Suprapubic skin (tissue), 4 donors: ENCODE measurements around the gene SLC9A8. TPM values are rescaled to one million over a fixed set of nuclear protein-coding genes. Genes with fewer than 3 reads are reported as not detected.
"Not testable (repeated sequence)": the region's sequence is repeated elsewhere in the genome, so short reads cannot be mapped to it uniquely, and the experiment has no call there.

ENCODE experiments used
- DNase-seq, 2 donors: peaks; one replicate each; pipeline ENCODE4 v3.0.0-alpha.2; 2019; ENCODE audit warnings: low spot score in 2 of 2
- H3K27ac ChIP-seq: fragments of 200-600 bp; sonication (generic); one replicate; pipeline ENCODE4 v1.5.1; 2019
- H3K27me3 ChIP-seq: fragments of 200-600 bp; sonication (generic); one replicate; pipeline ENCODE4 v1.5.1; 2019
- H3K36me3 ChIP-seq: fragments of 200-600 bp; sonication (generic); one replicate; pipeline ENCODE4 v1.5.1; 2019
- H3K4me1 ChIP-seq: fragments of 200-600 bp; sonication (generic); one replicate; pipeline ENCODE4 v1.5.1; 2019
- H3K4me3 ChIP-seq: fragments of 200-600 bp; sonication (generic); one replicate; pipeline ENCODE4 v1.5.1; 2019; ENCODE audit warnings: mild to moderate bottlenecking
- H3K9me3 ChIP-seq: fragments of 200-600 bp; sonication (generic); one replicate; pipeline ENCODE4 v1.5.1; 2019
- CTCF ChIP-seq, 2 donors: fragments of 200-600 bp in 1 of 2; fragments of 450-650 bp in 1 of 2; sonication (generic) in 1 of 2; IDR thresholded peaks; one replicate each; pipeline ENCODE4 v1.5.1; 2016 to 2019; ENCODE audit warnings: antibody characterized with exemption in 2 of 2, mild to moderate bottlenecking in 1 of 2, moderate library complexity in 1 of 2
- EP300 ChIP-seq: sonication (generic); formaldehyde crosslinking; IDR thresholded peaks from one replicate; pipeline ENCODE4 v1.6.1; 2017; ENCODE audit warnings: antibody characterized with exemption
- POLR2A ChIP-seq, 2 donors: fragments of 450-650 bp; IDR thresholded peaks; one replicate each; pipeline ENCODE4 v1.6.1; 2017; ENCODE audit warnings: antibody characterized with exemption in 2 of 2, mild to moderate bottlenecking in 2 of 2, moderate library complexity in 2 of 2
- POLR2AphosphoS5 ChIP-seq, 3 donors: sonication (generic); formaldehyde crosslinking; IDR thresholded peaks; one replicate each; pipeline ENCODE4 v1.6.1; 2017; ENCODE audit warnings: antibody characterized with exemption in 3 of 3
- WGBS: methylation state at CpG from one replicate; pipeline ENCODE4 v1.1.5; 2018; 5-methylcytosine and 5-hydroxymethylcytosine counted together
- total RNA-seq, 4 donors: library from RNA; depleted of rRNA; stranded (reverse); fragments of >200 nt; gene quantifications; one replicate each; pipeline ENCODE4 v1.1.0, GENCODE V29; 2016

SLC9A8 gene
- total RNA-seq, 4 donors from 2014 or later = 5.7 to 15.6 (median 9.2) TPM

DNA sequence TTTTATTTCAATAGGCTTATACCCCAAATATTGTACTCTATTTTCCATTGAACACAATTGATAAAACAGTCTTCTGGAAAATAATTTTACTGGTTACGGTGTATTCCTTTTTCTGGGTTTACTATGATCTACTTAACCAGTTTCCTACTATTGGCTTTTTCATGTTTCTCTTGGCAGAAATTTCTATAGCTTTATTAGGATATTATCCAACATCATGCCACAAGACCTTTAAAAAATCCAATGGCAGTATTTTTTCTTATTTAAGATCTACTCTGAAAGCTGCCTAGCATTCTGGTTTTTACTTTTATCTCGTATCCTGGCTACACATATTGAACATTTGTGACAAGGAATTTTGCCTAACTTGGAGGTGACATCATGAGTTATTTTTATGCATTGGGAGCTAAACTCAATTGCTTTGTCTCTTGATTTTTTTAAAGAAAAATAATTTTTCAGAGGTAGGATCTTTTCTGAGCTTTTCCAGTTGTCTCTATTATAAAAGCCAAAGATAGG, 45.5 kb downstream of the SLC9A8 start:
- 76% methylated on average over 2 of the region's 2 CpGs for WGBS
- Histone ChIP-seq H3K27ac (no peak overlapping the region), H3K27me3 (no peaks in the 10 kb centered on the region), H3K36me3 (peaks cover 44% of the 10 kb centered on the region), H3K4me3 (no peak overlapping the region), H3K9me3 (no peaks in the 10 kb centered on the region), H3K4me1 (peaks cover 9% of the 10 kb centered on the region)
- no peak for DNase-seq
- TF ChIP-seq POLR2A (IDR thresholded peaks at IDR 0.05) = no peak
- no peak for TF ChIP-seq EP300
- TF ChIP-seq CTCF (IDR thresholded peaks at IDR 0.05) = no peak
- TF ChIP-seq POLR2AphosphoS5 (IDR thresholded peaks at IDR 0.05) = no peak

DNA sequence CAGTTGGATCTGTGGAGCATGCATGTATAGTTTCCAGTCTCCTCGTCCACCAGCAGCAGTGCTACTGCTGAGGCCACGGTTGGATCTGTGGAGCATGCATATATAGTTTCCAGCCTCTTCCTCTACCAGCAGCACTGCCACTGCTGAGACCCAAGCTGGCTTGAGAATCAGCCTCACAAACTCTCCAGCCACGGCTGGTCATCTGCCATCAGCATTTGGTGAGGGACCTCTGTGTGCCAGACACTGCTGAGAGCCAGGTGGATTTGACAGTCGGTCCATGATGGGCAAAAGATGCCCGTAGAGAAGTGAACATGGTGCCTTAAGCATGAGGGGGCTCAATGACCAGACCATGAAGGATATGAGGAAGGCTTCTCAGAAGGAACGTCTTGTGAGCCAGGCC, 46.4 kb downstream of the SLC9A8 start:
- H3K4me1 ChIP-seq = peaks cover 6% of the 10 kb centered on the region
- peaks cover 44% of the 10 kb centered on the region for H3K36me3 ChIP-seq
- H3K4me3 ChIP-seq = no peak overlapping the region
- DNase-seq = no peak
- no peaks in the 10 kb centered on the region for H3K27me3 ChIP-seq
- TF ChIP-seq POLR2AphosphoS5 (IDR thresholded peaks at IDR 0.05) (no peak), EP300 (no peak)
- no peak overlapping the region for H3K27ac ChIP-seq
- 88% methylated on average over 6 of the region's 6 CpGs for WGBS
- no peaks in the 10 kb centered on the region for H3K9me3 ChIP-seq

GRCh38 chr20:49859807-49860206, 47.2 kb downstream of the SLC9A8 start:
- no peak for DNase-seq
- no peak for TF ChIP-seq EP300
- peaks cover 5% of the 10 kb centered on the region for H3K4me1 ChIP-seq
- H3K27ac ChIP-seq = no peak overlapping the region
- H3K36me3 ChIP-seq = peaks cover 51% of the 10 kb centered on the region
- H3K27me3 ChIP-seq = no peaks in the 10 kb centered on the region
- H3K9me3 ChIP-seq = no peaks in the 10 kb centered on the region
- no peak overlapping the region for H3K4me3 ChIP-seq

- not testable (repeated sequence) for H3K4me1 ChIP-seq, H3K9me3 ChIP-seq, H3K4me3 ChIP-seq, DNase-seq, H3K27me3 ChIP-seq, H3K27ac ChIP-seq
- WGBS = 90% methylated on average over 3 of the region's 3 CpGs
- peaks cover 51% of the 10 kb centered on the region for H3K36me3 ChIP-seq
Measured at GRCh38 chr20:49861232-49861631, 48.6 kb downstream of the SLC9A8 start.

GRCh38 chr20:49862607-49863200, 50.1 kb downstream of the SLC9A8 start:
- Histone ChIP-seq H3K4me3 (no peak overlapping the region), H3K27me3 (no peaks in the 10 kb centered on the region), H3K9me3 (no peaks in the 10 kb centered on the region), H3K4me1 (peaks cover 5% of the 10 kb centered on the region), H3K36me3 (peaks cover 40% of the 10 kb centered on the region), H3K27ac (no peak overlapping the region)
- TF ChIP-seq CTCF (IDR thresholded peaks at IDR 0.05) (no peak), EP300 (no peak), POLR2AphosphoS5 (IDR thresholded peaks at IDR 0.05) (no peak), POLR2A (IDR thresholded peaks at IDR 0.05) (no peak)
- no peak for DNase-seq
- WGBS = 86% methylated on average over 6 of the region's 6 CpGs

- H3K4me3 ChIP-seq = no peak overlapping the region
- H3K27me3 ChIP-seq = no peaks in the 10 kb centered on the region
- TF ChIP-seq CTCF (IDR thresholded peaks at IDR 0.05) (no peak), POLR2AphosphoS5 (IDR thresholded peaks at IDR 0.05) (no peak), EP300 (no peak), POLR2A (IDR thresholded peaks at IDR 0.05) (no peak)
- no peak overlapping the region for H3K27ac ChIP-seq
- H3K9me3 ChIP-seq = no peaks in the 10 kb centered on the region
- peaks cover 46% of the 10 kb centered on the region for H3K36me3 ChIP-seq
- H3K4me1 ChIP-seq = peaks cover 5% of the 10 kb centered on the region
- no peak for DNase-seq
- WGBS = 98% methylated on average over 6 of the region's 6 CpGs
Measured at GRCh38 chr20:49863666-49864065, 51.0 kb downstream of the SLC9A8 start.

GRCh38 chr20:49865559-49865958, 52.9 kb downstream of the SLC9A8 start:
- H3K36me3 ChIP-seq = peaks cover 54% of the 10 kb centered on the region
- TF ChIP-seq POLR2A (IDR thresholded peaks at IDR 0.05) (no peak), POLR2AphosphoS5 (IDR thresholded peaks at IDR 0.05) (no peak), CTCF (IDR thresholded peaks at IDR 0.05) (no peak), EP300 (no peak)
- no peak for DNase-seq

More at GRCh38 chr20:49865559-49865958, 52.9 kb downstream of the SLC9A8 start:
- Histone ChIP-seq H3K4me3 (no peak overlapping the region), H3K27ac (no peak overlapping the region), H3K4me1 (no peaks in the 10 kb centered on the region), H3K9me3 (no peaks in the 10 kb centered on the region), H3K27me3 (no peaks in the 10 kb centered on the region)
- 80% methylated on average over 7 of the region's 7 CpGs for WGBS
